IMR-90 (cell line): ENCODE data around the gene SNX5. TPM values are rescaled to one million over a fixed set of nuclear protein-coding genes. Genes with fewer than 3 reads are reported as not detected.

Source experiments
- ATAC-seq: fragments of 200-7000 bp; cut with Tn5 transposase; 2 replicates; pipeline ENCODE4 v1.9.1; 2020; ENCODE audit warnings: low read depth, mild to moderate bottlenecking, moderate library complexity
- BruUV-seq: library from RNA; stranded (reverse); fragments of 400-500 nt; replicated peaks from 2 replicates; lab custom pipeline; 2021; lab: Mats Ljungman, UMichigan
- CTCF ChIA-PET: fragments of 300-600 bp; formaldehyde crosslinking; extraction: SDS; loops from one replicate; lab custom pipeline; 2021; ENCODE audit warnings: antibody characterized with exemption; lab: Yijun Ruan, JAX
- POLR2A ChIA-PET: fragments of 300-600 bp; sonication (Branson Sonifier 250); formaldehyde crosslinking; loops from one replicate; lab custom pipeline; 2022; ENCODE audit warnings: antibody characterized with exemption; ENCODE audit not compliant: unreplicated experiment; lab: Charles Lee
- DNase-seq: peaks from one replicate; pipeline ENCODE4 v3.0.0; 2013
- H2AFZ ChIP-seq: replicated peaks from 2 replicates; pipeline ENCODE3; 2013; ENCODE audit warnings: low read length, mild to moderate bottlenecking; ENCODE audit not compliant: poor library complexity
- H2AK5ac ChIP-seq: 2 replicates; pipeline ENCODE4 v1.6.1; 2013; ENCODE audit warnings: low read depth, low read length, inconsistent platforms
- H2AK9ac ChIP-seq: replicated peaks from 2 replicates; pipeline ENCODE3; 2013; ENCODE audit warnings: mild to moderate bottlenecking, low read depth, low read length, moderate library complexity; ENCODE audit not compliant: poor library complexity
- H2BK120ac ChIP-seq: 2 replicates; pipeline ENCODE4 v1.6.1; 2013; ENCODE audit warnings: low read depth, low read length, inconsistent platforms
- H2BK15ac ChIP-seq: 3 replicates; pipeline ENCODE4 v1.6.1; 2013; ENCODE audit warnings: low read depth, low read length, inconsistent platforms
- H2BK20ac ChIP-seq: 2 replicates; pipeline ENCODE4 v1.6.1; 2013; ENCODE audit warnings: low read depth, mild to moderate bottlenecking, inconsistent platforms, low read length, moderate library complexity
- H2BK5ac ChIP-seq: 2 replicates; pipeline ENCODE4 v1.6.1; 2013; ENCODE audit warnings: mild to moderate bottlenecking, low read depth, low read length, inconsistent platforms; ENCODE audit not compliant: poor library complexity, severe bottlenecking
- H3K14ac ChIP-seq: replicated peaks from 2 replicates; pipeline ENCODE4 v1.6.1; 2013; ENCODE audit warnings: low read depth, low read length, inconsistent platforms
- H3K18ac ChIP-seq: 2 replicates; pipeline ENCODE4 v1.6.1; 2013; ENCODE audit warnings: low read depth, low read length, control low read depth
- H3K23ac ChIP-seq: 2 replicates; pipeline ENCODE4 v1.6.1; 2013; ENCODE audit warnings: low read depth, low read length, inconsistent platforms
- H3K27ac ChIP-seq: 2 replicates; pipeline ENCODE4 v1.5.1; 2013; ENCODE audit warnings: mild to moderate bottlenecking, control low read depth, low read length; ENCODE audit not compliant: insufficient read depth
- H3K27me3 ChIP-seq: 2 replicates; pipeline ENCODE4 v1.6.1; 2013; ENCODE audit warnings: low read length; ENCODE audit not compliant: control insufficient read depth, insufficient read depth
- H3K36me3 ChIP-seq: 2 replicates; pipeline ENCODE4 v1.6.1; 2013; ENCODE audit warnings: low read length, mixed read lengths; ENCODE audit not compliant: control insufficient read depth, insufficient read depth
- H3K4ac ChIP-seq: 2 replicates; pipeline ENCODE4 v1.6.1; 2013; ENCODE audit warnings: low read depth, low read length, inconsistent platforms
- H3K4me1 ChIP-seq: 2 replicates; pipeline ENCODE4 v1.6.1; 2013; ENCODE audit warnings: low read length, mixed read lengths; ENCODE audit not compliant: control insufficient read depth, insufficient read depth
- H3K4me2 ChIP-seq: 2 replicates; pipeline ENCODE4 v1.6.1; 2013; ENCODE audit warnings: low read depth, mild to moderate bottlenecking, control low read depth, low read length, moderate library complexity
- H3K4me3 ChIP-seq: 2 replicates; pipeline ENCODE4 v1.5.1; 2013; ENCODE audit warnings: low read depth, mild to moderate bottlenecking, control low read depth, low read length, moderate library complexity; ENCODE audit not compliant: insufficient read depth
- H3K56ac ChIP-seq: 2 replicates; pipeline ENCODE4 v1.6.1; 2013; ENCODE audit warnings: low read length, inconsistent platforms; ENCODE audit not compliant: insufficient read depth; ENCODE audit errors: extremely low read depth
- H3K79me1 ChIP-seq, 2 experiments: 2 replicates each; pipeline ENCODE4 v1.6.1; 2013; ENCODE audit warnings: low read length in 2 of 2, inconsistent platforms in 1 of 2, low read depth in 1 of 2
- H3K9ac ChIP-seq: 2 replicates; pipeline ENCODE4 v1.6.1; 2013; ENCODE audit warnings: low read depth, low read length, control low read depth
- H3K9me1 ChIP-seq: 2 replicates; pipeline ENCODE4 v1.6.1; 2013; ENCODE audit warnings: low read length, inconsistent platforms; ENCODE audit not compliant: insufficient read depth
- H3K9me3 ChIP-seq: 2 replicates; pipeline ENCODE4 v1.6.1; 2013; ENCODE audit warnings: low read length; ENCODE audit not compliant: control insufficient read depth, insufficient read depth
- H4K20me1 ChIP-seq: 2 replicates; pipeline ENCODE4 v1.6.1; 2013; ENCODE audit warnings: low read length, inconsistent platforms; ENCODE audit not compliant: insufficient read depth
- H4K5ac ChIP-seq: 2 replicates; pipeline ENCODE4 v1.6.1; 2013; ENCODE audit warnings: mild to moderate bottlenecking, low read depth, low read length, control low read depth
- H4K8ac ChIP-seq, 2 experiments: 2 replicates each; pipeline ENCODE4 v1.6.1; 2013; ENCODE audit warnings: low read depth in 2 of 2, low read length in 2 of 2, control low read depth in 1 of 2, inconsistent platforms in 1 of 2
- H4K91ac ChIP-seq: 2 replicates; pipeline ENCODE4 v1.6.1; 2013; ENCODE audit warnings: low read depth, low read length, inconsistent platforms; ENCODE audit not compliant: insufficient read depth
- CEBPB ChIP-seq: IDR thresholded peaks from 2 replicates; pipeline ENCODE4 v1.6.1; 2012; ENCODE audit warnings: low read depth, low read length, improper control_type of control experiment
- FOS ChIP-seq: fragments of 150-350 bp; IDR thresholded peaks from 2 replicates; pipeline ENCODE4 v1.6.1; 2016; ENCODE audit warnings: low read depth, low read length
- MAFK ChIP-seq: IDR thresholded peaks from 2 replicates; pipeline ENCODE4 v1.6.1; 2012; ENCODE audit warnings: low read depth, low read length, improper control_type of control experiment
- MAZ ChIP-seq: IDR thresholded peaks from 2 replicates; pipeline ENCODE4 v1.6.1; 2012; ENCODE audit warnings: low read depth, mild to moderate bottlenecking, low read length, improper control_type of control experiment, moderate library complexity, borderline replicate concordance
- POLR2A ChIP-seq: IDR thresholded peaks from 2 replicates; pipeline ENCODE4 v1.6.1; 2012; ENCODE audit warnings: mild to moderate bottlenecking, low read depth, low read length
- RAD21 ChIP-seq: IDR thresholded peaks from 2 replicates; pipeline ENCODE4 v1.6.1; 2012; ENCODE audit warnings: low read length, improper control_type of control experiment
- RFX5 ChIP-seq: IDR thresholded peaks from 2 replicates; pipeline ENCODE4 v1.8.0; 2012; ENCODE audit warnings: low read depth, mild to moderate bottlenecking, low read length, moderate library complexity
- SMC3 ChIP-seq: fragments of 150-350 bp; IDR thresholded peaks from 2 replicates; pipeline ENCODE4 v1.6.1; 2016; ENCODE audit warnings: low read depth, mild to moderate bottlenecking, antibody characterized with exemption, low read length, moderate library complexity
- WGBS, 2 experiments: methylation state at CpG; one replicate each; pipeline versions ENCODE4 v1.1.5 to v1.1.7; 2013; ENCODE audit warnings: missing lambda C conversion rate in 2 of 2; ENCODE audit not compliant: insufficient read length in 1 of 2; ENCODE audit errors: extremely low coverage in 2 of 2; 5-methylcytosine and 5-hydroxymethylcytosine counted together
- dilution Hi-C: fragments of 300-500 bp; cut with HindIII; formaldehyde crosslinking; loops from one replicate; pipeline ENCODE4 v1.14.3; 2018; ENCODE audit warnings: low sequenced_read_pairs; ENCODE audit not compliant: unreplicated experiment
- in situ Hi-C: fragments of 300-500 bp; cut with MboI; formaldehyde crosslinking; loops from 3 replicates; pipeline ENCODE4 v1.14.3; 2019; ENCODE audit warnings: low sequenced_read_pairs, inconsistent platforms, mixed read lengths
- intact Hi-C: fragments of 100-400 bp; cut with micrococcal nuclease; formaldehyde crosslinking; loops from 2 replicates; pipeline ENCODE4 v1.10.0; 2022
- polyA plus RNA-seq, 3 experiments: library from polyadenylated mRNA; depleted of rRNA; stranded (reverse); fragments of >200 nt; gene quantifications; 2 replicates each; pipeline ENCODE4 v1.2.3, GENCODE V29; 2012; ENCODE audit warnings: low replicate concordance in 1 of 3
- total RNA-seq: library from RNA; depleted of rRNA; stranded (reverse); fragments of >200 nt; gene quantifications from 2 replicates; pipeline ENCODE4 v1.2.3, GENCODE V29; 2012
- TF ChIP-seq, protein P1 (sequence below): fragments of 150-350 bp; IDR thresholded peaks from 2 replicates; pipeline ENCODE4 v1.6.1; 2017; ENCODE audit warnings: mild to moderate bottlenecking, antibody characterized with exemption, low read length, low read depth
- TF ChIP-seq, protein P2 (sequence below): conservative IDR thresholded peaks from 2 replicates; pipeline ENCODE4 v1.5.1; 2012; ENCODE audit warnings: mild to moderate bottlenecking, low read depth, low read length, improper control_type of control experiment
- TF ChIP-seq, protein P3 (sequence below): fragments of 150-350 bp; IDR thresholded peaks from 2 replicates; pipeline ENCODE4 v1.6.1; 2016; ENCODE audit warnings: low read depth, mild to moderate bottlenecking, low read length, moderate library complexity, borderline replicate concordance

The SNX5 gene
- total and polyA plus RNA-seq, 2 of the 4 experiments (the other 2 are of a cell fraction), result 65.4 to 92.8 TPM

DNA sequence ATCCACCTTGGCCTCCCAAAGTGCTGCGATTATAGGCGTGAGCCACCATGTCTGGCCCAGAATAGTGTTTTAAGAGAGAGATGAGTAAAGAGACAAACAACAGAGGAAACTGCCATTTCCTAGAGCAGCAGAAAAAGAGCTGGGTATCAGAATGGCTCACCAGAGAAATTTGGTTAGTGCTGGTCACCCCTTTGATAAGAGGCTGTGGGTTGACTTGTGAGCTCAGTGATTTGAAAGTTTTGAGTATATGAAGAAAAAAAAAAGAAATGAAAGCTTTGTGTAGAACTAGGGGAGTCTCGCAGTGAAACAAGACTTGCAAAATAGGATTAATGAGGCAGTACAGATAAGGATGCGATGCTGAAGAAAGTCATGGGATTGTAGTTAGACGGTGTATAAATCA, 29.9 kb upstream of the SNX5 start:
- Histone ChIP-seq H3K18ac (no peak overlapping the region), H3K4ac (no peak overlapping the region), H3K9me3 (no peaks in the 10 kb centered on the region), H3K36me3 (no peaks in the 10 kb centered on the region), H3K14ac (no peak overlapping the region), H2BK5ac (no peak overlapping the region), H3K4me3 (no peak overlapping the region), H3K23ac (no peak overlapping the region), H2AK9ac (no peak overlapping the region), H4K8ac (no peak overlapping the region), H3K56ac (no peak overlapping the region), H2BK120ac (no peak overlapping the region), H2AK5ac (no peak overlapping the region), H2BK20ac (no peak overlapping the region), H2AFZ (no peak overlapping the region), H3K79me1 (no peaks in the 10 kb centered on the region), H2BK15ac (no peak overlapping the region), H3K4me2 (no peak overlapping the region), H3K27me3 (peaks cover 4% of the 10 kb centered on the region; the same call in 1 of the 2 replicates), H3K9ac (no peak overlapping the region), H4K91ac (no peak overlapping the region), H3K27ac (no peak overlapping the region), H4K20me1 (no peaks in the 10 kb centered on the region), H3K4me1 (peaks cover 2% of the 10 kb centered on the region; the same call in 1 of the 2 replicates), H4K5ac (no peak overlapping the region), H3K9me1 (no peaks in the 10 kb centered on the region)
- ATAC-seq (no peak), DNase-seq (no peak)
- WGBS, 2 experiments, result 81% methylated on average over 3 of the region's 5 CpGs; no CpG with 5 or more reads in 1 of the 2 experiments
- no TSS peak for BruUV-seq
- in situ Hi-C loops, result loop anchor here (10.0 kb wide), 1 partner anchor 484 kb away; no protein-coding TSS in a partner anchor
- TF ChIP-seq RAD21, result no peak
- no peak for TF ChIP-seq MAZ
- no peak for TF ChIP-seq MAFK
- no peak for TF ChIP-seq SMC3
- TF ChIP-seq, protein P1, sequence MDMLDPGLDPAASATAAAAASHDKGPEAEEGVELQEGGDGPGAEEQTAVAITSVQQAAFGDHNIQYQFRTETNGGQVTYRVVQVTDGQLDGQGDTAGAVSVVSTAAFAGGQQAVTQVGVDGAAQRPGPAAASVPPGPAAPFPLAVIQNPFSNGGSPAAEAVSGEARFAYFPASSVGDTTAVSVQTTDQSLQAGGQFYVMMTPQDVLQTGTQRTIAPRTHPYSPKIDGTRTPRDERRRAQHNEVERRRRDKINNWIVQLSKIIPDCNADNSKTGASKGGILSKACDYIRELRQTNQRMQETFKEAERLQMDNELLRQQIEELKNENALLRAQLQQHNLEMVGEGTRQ, result no peak
- no peak for TF ChIP-seq CEBPB
- TF ChIP-seq, protein P2, sequence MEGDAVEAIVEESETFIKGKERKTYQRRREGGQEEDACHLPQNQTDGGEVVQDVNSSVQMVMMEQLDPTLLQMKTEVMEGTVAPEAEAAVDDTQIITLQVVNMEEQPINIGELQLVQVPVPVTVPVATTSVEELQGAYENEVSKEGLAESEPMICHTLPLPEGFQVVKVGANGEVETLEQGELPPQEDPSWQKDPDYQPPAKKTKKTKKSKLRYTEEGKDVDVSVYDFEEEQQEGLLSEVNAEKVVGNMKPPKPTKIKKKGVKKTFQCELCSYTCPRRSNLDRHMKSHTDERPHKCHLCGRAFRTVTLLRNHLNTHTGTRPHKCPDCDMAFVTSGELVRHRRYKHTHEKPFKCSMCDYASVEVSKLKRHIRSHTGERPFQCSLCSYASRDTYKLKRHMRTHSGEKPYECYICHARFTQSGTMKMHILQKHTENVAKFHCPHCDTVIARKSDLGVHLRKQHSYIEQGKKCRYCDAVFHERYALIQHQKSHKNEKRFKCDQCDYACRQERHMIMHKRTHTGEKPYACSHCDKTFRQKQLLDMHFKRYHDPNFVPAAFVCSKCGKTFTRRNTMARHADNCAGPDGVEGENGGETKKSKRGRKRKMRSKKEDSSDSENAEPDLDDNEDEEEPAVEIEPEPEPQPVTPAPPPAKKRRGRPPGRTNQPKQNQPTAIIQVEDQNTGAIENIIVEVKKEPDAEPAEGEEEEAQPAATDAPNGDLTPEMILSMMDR, result no peak
- TF ChIP-seq POLR2A, result no peak
- no peak for TF ChIP-seq RFX5
- TF ChIP-seq, protein P3, sequence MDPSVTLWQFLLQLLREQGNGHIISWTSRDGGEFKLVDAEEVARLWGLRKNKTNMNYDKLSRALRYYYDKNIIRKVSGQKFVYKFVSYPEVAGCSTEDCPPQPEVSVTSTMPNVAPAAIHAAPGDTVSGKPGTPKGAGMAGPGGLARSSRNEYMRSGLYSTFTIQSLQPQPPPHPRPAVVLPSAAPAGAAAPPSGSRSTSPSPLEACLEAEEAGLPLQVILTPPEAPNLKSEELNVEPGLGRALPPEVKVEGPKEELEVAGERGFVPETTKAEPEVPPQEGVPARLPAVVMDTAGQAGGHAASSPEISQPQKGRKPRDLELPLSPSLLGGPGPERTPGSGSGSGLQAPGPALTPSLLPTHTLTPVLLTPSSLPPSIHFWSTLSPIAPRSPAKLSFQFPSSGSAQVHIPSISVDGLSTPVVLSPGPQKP, result no peak
- TF ChIP-seq FOS, result no peak
- CTCF ChIA-PET, result interaction anchor here (0.6 to 1.1 kb wide), 4 partner anchors 10 to 103 kb away, joined by 3 to 4 read pairs (median 3); no protein-coding TSS in a partner anchor
- intact Hi-C loops, result loop anchor here (5.0 kb wide), 2 partner anchors 461 to 566 kb away; no protein-coding TSS in a partner anchor
- dilution Hi-C loops, result no loop called here
- POLR2A ChIA-PET, result no interaction called here
